ENCODE data around the gene P3H3. TPM values are rescaled to one million over a fixed set of nuclear protein-coding genes. Genes with fewer than 3 reads are reported as not detected.

Gene P3H3
- total RNA-seq, 4 donors from 2014 or later = 0.66 to 4.7 (median 1.5) TPM

GRCh38 chr12:6843118-6843902, 15.1 kb downstream of the P3H3 start:
- Histone ChIP-seq H3K27me3 (no peaks in the 10 kb centered on the region), H3K9me3 (no peaks in the 10 kb centered on the region), H3K4me3 (no peak overlapping the region), H3K4me1 (no peaks in the 10 kb centered on the region), H3K36me3 (no peaks in the 10 kb centered on the region), H3K27ac (no peak overlapping the region)
- in situ Hi-C loops (cut with MboI; ENCODE audit: low sequenced_read_pairs in 4 of 4) = loop anchor here in 1 of 4 donors (10.0 kb wide), 1 partner anchor 109 kb away; no protein-coding TSS in a partner anchor
- DNase-seq (no peak), ATAC-seq (no peak)
- intact Hi-C loops (cut with DNase I; ENCODE audit: low total_unique reads) = no loop called here
- TF ChIP-seq CTCF (IDR thresholded peaks at IDR 0.05 in 4 of 5, conservative IDR thresholded peaks at IDR 0.05 in 1 of 5) (no peak), POLR2A (IDR thresholded peaks at IDR 0.05) (no peak)

GRCh38 chr12:6845395-6845794, 17.2 kb downstream of the P3H3 start:
- in situ Hi-C loops (cut with MboI; ENCODE audit: low sequenced_read_pairs in 4 of 4) (loop anchor here in 1 of 4 donors (10.0 kb wide), 1 partner anchor 111 kb away; no protein-coding TSS in a partner anchor), intact Hi-C loops (cut with DNase I; ENCODE audit: low total_unique reads) (no loop called here)
- Histone ChIP-seq H3K27ac (no peak overlapping the region), H3K9me3 (no peaks in the 10 kb centered on the region), H3K36me3 (no peaks in the 10 kb centered on the region), H3K4me1 (no peaks in the 10 kb centered on the region), H3K27me3 (no peaks in the 10 kb centered on the region), H3K4me3 (no peak overlapping the region)
- ATAC-seq (no peak), DNase-seq (no peak)
- TF ChIP-seq CTCF (IDR thresholded peaks at IDR 0.05 in 4 of 5, conservative IDR thresholded peaks at IDR 0.05 in 1 of 5) = no peak
- no peak for TF ChIP-seq POLR2A (IDR thresholded peaks at IDR 0.05)

GRCh38 chr12:6846316-6846869, 18.2 kb downstream of the P3H3 start:
- H3K4me1 ChIP-seq = peaks cover 0 to 5% of the 10 kb centered on the region in 2 donors
- H3K27ac ChIP-seq = no peak overlapping the region
- in situ Hi-C loops (cut with MboI; ENCODE audit: low sequenced_read_pairs in 4 of 4) = loop anchor here in 1 of 4 donors (10.0 kb wide), 1 partner anchor 112 kb away; no protein-coding TSS in a partner anchor
- DNase-seq (no peak), ATAC-seq (no peak)
- no peak for TF ChIP-seq CTCF (IDR thresholded peaks at IDR 0.05 in 4 of 5, conservative IDR thresholded peaks at IDR 0.05 in 1 of 5)
- TF ChIP-seq POLR2A (IDR thresholded peaks at IDR 0.05) = no peak
- no peaks in the 10 kb centered on the region for H3K36me3 ChIP-seq
- no peaks in the 10 kb centered on the region for H3K9me3 ChIP-seq
- no peaks in the 10 kb centered on the region for H3K27me3 ChIP-seq
- no peak overlapping the region for H3K4me3 ChIP-seq
- intact Hi-C loops (cut with DNase I; ENCODE audit: low total_unique reads) = no loop called here

- in situ Hi-C loops (cut with MboI; ENCODE audit: low sequenced_read_pairs in 4 of 4) (loop anchor here in 1 of 4 donors (10.0 kb wide), 1 partner anchor 113 kb away; no protein-coding TSS in a partner anchor), intact Hi-C loops (cut with DNase I; ENCODE audit: low total_unique reads) (no loop called here)
- DNase-seq = no peak
- H3K4me1 ChIP-seq = peaks cover 0 to 6% of the 10 kb centered on the region in 2 donors
- no peaks in the 10 kb centered on the region for H3K27me3 ChIP-seq
- H3K36me3 ChIP-seq = no peaks in the 10 kb centered on the region
- no peak for TF ChIP-seq CTCF (IDR thresholded peaks at IDR 0.05 in 4 of 5, conservative IDR thresholded peaks at IDR 0.05 in 1 of 5)
- TF ChIP-seq POLR2A (IDR thresholded peaks at IDR 0.05) = no peak
- no peak overlapping the region for H3K27ac ChIP-seq
- no peak overlapping the region for H3K4me3 ChIP-seq
- no peak for ATAC-seq
- H3K9me3 ChIP-seq = no peaks in the 10 kb centered on the region
Observed at GRCh38 chr12:6847676-6848075, 19.5 kb downstream of the P3H3 start.
